ENCODE data around the gene ABCC3. TPM values are rescaled to one million over a fixed set of nuclear protein-coding genes. Genes with fewer than 3 reads are reported as not detected.

Gene ABCC3
- total and polyA plus RNA-seq, 8 donors: 47.2 to 209 (median 99.7) TPM

DNA sequence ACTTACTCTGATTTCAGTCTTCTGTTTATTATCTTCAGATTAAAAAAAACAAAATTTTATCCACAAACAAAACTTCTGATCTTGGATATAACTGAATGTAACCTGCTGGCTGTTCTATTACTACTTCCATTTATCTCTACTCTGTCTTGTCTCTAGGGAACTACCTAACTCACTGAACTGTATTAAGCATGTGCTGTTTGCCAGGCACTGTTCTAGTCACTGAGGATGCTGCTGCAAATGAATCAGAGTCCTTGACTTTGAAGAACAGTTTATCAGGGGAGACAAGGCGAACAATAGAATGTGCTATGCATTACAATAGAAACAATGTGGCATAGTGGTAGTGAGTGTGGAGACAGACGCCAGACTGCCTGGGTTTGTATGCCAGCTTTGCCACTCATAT, 75.3 kb downstream of the ABCC3 start:
- FAIRE-seq (no peak), ATAC-seq (no peak), DNase-seq (no peak)
- Histone ChIP-seq H3K4me3 (no peak overlapping the region), H3K27ac (no peak overlapping the region), H3K9me3 (no peaks in the 10 kb centered on the region), H3K36me3 (no peaks in the 10 kb centered on the region), H3K4me1 (peaks cover 11 to 23% (median 15%) of the 10 kb centered on the region in 3 donors), H3K27me3 (no peaks in the 10 kb centered on the region)
- TF ChIP-seq, protein P1, sequence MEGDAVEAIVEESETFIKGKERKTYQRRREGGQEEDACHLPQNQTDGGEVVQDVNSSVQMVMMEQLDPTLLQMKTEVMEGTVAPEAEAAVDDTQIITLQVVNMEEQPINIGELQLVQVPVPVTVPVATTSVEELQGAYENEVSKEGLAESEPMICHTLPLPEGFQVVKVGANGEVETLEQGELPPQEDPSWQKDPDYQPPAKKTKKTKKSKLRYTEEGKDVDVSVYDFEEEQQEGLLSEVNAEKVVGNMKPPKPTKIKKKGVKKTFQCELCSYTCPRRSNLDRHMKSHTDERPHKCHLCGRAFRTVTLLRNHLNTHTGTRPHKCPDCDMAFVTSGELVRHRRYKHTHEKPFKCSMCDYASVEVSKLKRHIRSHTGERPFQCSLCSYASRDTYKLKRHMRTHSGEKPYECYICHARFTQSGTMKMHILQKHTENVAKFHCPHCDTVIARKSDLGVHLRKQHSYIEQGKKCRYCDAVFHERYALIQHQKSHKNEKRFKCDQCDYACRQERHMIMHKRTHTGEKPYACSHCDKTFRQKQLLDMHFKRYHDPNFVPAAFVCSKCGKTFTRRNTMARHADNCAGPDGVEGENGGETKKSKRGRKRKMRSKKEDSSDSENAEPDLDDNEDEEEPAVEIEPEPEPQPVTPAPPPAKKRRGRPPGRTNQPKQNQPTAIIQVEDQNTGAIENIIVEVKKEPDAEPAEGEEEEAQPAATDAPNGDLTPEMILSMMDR (IDR thresholded peaks at IDR 0.05): no peak
- intact Hi-C loops (cut with DNase I): no loop called here
- 87 to 88% methylated on average over 2 of the region's 2 CpGs for WGBS, 2 donors

DNA sequence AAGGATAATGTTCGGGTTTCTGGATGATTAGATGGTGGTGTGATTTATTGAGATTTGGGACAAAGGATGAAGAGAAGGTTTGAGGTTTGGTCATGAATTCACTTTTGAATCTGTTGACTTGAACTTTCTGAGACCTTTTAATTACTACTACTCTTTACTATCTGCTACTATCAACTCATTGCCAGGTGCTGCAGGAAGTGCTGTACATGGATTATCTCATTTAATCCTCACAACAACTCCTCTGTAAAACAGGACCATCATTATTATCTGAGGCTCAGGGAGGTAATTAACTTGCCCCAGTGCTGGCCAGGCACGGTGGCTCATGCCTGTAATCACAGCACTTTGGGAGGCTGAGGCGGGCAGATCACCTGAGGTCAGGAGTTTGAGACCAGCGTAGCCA, 76.0 kb downstream of the ABCC3 start:
- Histone ChIP-seq H3K36me3 (no peaks in the 10 kb centered on the region), H3K9me3 (no peaks in the 10 kb centered on the region), H3K27me3 (no peaks in the 10 kb centered on the region), H3K4me3 (no peak overlapping the region), H3K4me1 (peaks cover 11 to 23% (median 15%) of the 10 kb centered on the region in 3 donors), H3K27ac (no peak overlapping the region)
- TF ChIP-seq, protein P1 (IDR thresholded peaks at IDR 0.05): no peak
- FAIRE-seq: no peak
- intact Hi-C loops (cut with DNase I): no loop called here
- WGBS, 2 donors: 84 to 86% methylated on average over 4 of the region's 4 CpGs
- no peak for ATAC-seq
- DNase-seq: no peak

DNA sequence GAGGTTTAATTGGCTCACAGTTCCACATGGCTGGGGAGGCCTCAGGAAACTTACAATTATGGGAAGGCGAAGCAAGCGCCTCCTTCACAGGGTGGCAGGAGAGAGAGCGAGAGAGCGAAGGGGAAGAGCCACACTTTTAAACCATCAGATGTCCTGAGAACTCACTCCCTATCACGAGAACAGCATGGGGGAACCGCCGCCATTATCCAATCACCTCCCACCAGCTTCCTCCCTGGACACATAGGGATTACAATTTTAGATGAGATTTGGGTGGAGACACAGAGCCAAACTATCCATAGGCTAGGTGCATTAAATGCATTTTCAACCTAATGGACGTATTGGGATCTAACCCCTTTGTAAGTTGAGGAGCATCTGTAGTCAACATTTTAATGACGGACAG, 78.0 kb downstream of the ABCC3 start:
- H3K27me3 ChIP-seq: no peaks in the 10 kb centered on the region
- intact Hi-C loops (cut with DNase I): no loop called here
- no peak overlapping the region for H3K4me3 ChIP-seq
- H3K4me1 ChIP-seq: peaks cover 11 to 16% (median 15%) of the 10 kb centered on the region in 3 donors
- H3K36me3 ChIP-seq: no peaks in the 10 kb centered on the region
- 89 to 93% methylated on average over 9 of the region's 9 CpGs for WGBS, 2 donors
- FAIRE-seq (no peak), ATAC-seq (no peak), DNase-seq (no peak)
- no peaks in the 10 kb centered on the region for H3K9me3 ChIP-seq
- H3K27ac ChIP-seq: no peak overlapping the region
- TF ChIP-seq, protein P1 (IDR thresholded peaks at IDR 0.05): no peak

DNA sequence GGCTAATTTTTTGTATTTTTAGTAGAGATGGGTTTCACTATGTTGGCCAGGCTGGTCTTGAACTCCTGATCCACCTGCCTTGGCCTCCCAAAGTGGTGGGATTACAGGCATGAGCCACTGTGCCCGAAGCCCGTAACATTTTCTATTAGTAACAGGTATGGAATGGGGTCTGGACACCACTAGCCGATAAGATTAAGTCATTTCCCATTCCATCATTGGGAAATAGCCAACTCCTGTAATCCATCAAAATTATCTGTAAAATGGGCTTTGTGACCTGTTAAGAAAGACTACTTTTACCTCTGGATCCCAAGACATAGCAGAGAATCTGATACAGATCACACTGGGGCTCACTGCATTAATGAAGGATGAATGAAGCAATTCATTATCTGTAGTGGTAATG, 80.8 kb downstream of the ABCC3 start:
- FAIRE-seq (no peak), DNase-seq (no peak), ATAC-seq (no peak)
- no peaks in the 10 kb centered on the region for H3K4me1 ChIP-seq
- 79 to 81% methylated on average over 3 of the region's 3 CpGs for WGBS, 2 donors
- H3K27me3 ChIP-seq: no peaks in the 10 kb centered on the region
- H3K9me3 ChIP-seq: no peaks in the 10 kb centered on the region
- H3K27ac ChIP-seq: no peak overlapping the region
- intact Hi-C loops (cut with DNase I): no loop called here
- no peaks in the 10 kb centered on the region for H3K36me3 ChIP-seq
- no peak overlapping the region for H3K4me3 ChIP-seq
- TF ChIP-seq, protein P1 (IDR thresholded peaks at IDR 0.05): no peak

DNA sequence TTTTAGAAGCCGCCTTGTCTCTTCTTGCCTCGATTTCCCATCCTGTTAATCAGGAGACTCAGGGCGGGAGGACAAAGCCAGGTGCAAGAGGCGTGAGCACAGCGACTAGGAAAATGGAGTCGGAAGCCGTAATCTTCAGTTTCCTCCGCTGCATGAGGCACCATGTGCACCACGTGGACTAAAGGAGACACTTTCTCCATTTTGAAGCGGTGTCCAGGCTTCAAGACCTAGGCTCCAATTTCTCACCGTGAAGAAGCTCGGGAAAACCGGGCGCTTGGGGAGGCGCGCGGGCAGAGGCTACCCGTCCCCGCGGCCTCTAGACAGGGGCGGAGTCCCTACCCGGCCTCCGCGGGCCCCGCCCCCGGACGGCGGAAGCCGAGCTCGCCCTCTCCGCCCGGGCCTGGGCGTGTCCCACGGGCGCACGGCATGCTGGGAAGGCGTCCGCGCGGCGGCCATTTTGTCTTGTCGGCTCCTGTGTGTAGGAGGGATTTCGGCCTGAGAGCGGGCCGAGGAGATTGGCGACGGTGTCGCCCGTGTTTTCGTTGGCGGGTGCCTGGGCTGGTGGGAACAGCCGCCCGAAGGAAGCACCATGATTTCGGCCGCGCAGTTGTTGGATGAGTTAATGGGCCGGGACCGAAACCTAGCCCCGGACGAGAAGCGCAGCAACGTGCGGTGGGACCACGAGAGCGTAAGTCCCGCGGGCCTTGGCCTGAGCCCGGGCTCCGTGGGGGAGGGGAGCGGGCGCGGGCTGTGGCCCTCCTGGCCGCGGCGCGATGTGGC, 84.7 kb downstream of the ABCC3 start, which contains the start of gene LUC7L3:
TSS of gene LUC7L3 (plus strand) at position 460 of the 780 bp plus-strand sequence. CDS start at position 590, 130 bp downstream.
- Histone ChIP-seq H3K27me3 (no peaks in the 10 kb centered on the region), H3K27ac (peak within 1 kb of the TSS; percentile 85 to 99 (median 97)), H3K4me3 (peak within 1 kb of the TSS; percentile 64 to 89 (median 82)), H3K36me3 (no peaks in the 10 kb centered on the region), H3K4me1 (peaks cover 6 to 28% (median 15%) of the 10 kb centered on the region in 3 donors), H3K9me3 (no peaks in the 10 kb centered on the region)
- FAIRE-seq (no peak), ATAC-seq (peak; percentile 95 to 98 (median 97)), DNase-seq (peak; percentile 92 to 98 (median 94))
- 1 to 2% methylated on average over 71 to 76 of the region's 76 CpGs for WGBS, 2 donors
- intact Hi-C loops (cut with DNase I): no loop called here
- TF ChIP-seq, protein P1 (IDR thresholded peaks at IDR 0.05): no peak
